Fibroblast of upper back skin (primary cell): ENCODE results near the gene NFIX.

Experiments used
- DNase-seq: peaks from one replicate; pipeline ENCODE4 v3.0.0-alpha.2; 2013

NFIX gene

GRCh38 chr19:13023656-13024055 is 28.4 kb downstream of the NFIX start:
- peak; percentile 64 for DNase-seq

GRCh38 chr19:13024126-13024950 is 29.1 kb downstream of the NFIX start:
- DNase-seq: no peak

- no peak for DNase-seq
These were observed 29.8 kb downstream of the NFIX start for GRCh38 chr19:13024951-13025697.

GRCh38 chr19:13025819-13026456 is 30.7 kb downstream of the NFIX start:
- DNase-seq: no peak

- DNase-seq: no peak
These were observed 31.4 kb downstream of the NFIX start for GRCh38 chr19:13026462-13027370.

- DNase-seq: no peak
These were observed 32.3 kb downstream of the NFIX start for GRCh38 chr19:13027557-13027956.

GRCh38 chr19:13028027-13028426 is 32.8 kb downstream of the NFIX start:
- no peak for DNase-seq

GRCh38 chr19:13029301-13029880 is 34.1 kb downstream of the NFIX start:
- no peak for DNase-seq

- no peak for DNase-seq
These were observed 34.6 kb downstream of the NFIX start for GRCh38 chr19:13029893-13030292.

GRCh38 chr19:13031917-13032623 is 36.8 kb downstream of the NFIX start:
- DNase-seq: peak; percentile 61

GRCh38 chr19:13032837-13033236 is 37.6 kb downstream of the NFIX start:
- DNase-seq: no peak

- no peak for DNase-seq
These were observed 38.0 kb downstream of the NFIX start for GRCh38 chr19:13033244-13033643.

GRCh38 chr19:13033819-13034611 is 38.7 kb downstream of the NFIX start:
- DNase-seq: peak; percentile 73

GRCh38 chr19:13034636-13035035 is 39.4 kb downstream of the NFIX start:
- no peak for DNase-seq

GRCh38 chr19:13035820-13036365 is 40.6 kb downstream of the NFIX start:
- DNase-seq: no peak

GRCh38 chr19:13036366-13036976 is 41.2 kb downstream of the NFIX start:
- peak; percentile 69 for DNase-seq

- DNase-seq: peak; percentile 85
These were observed 41.9 kb downstream of the NFIX start for GRCh38 chr19:13037161-13037560.

GRCh38 chr19:13037731-13038130 is 42.5 kb downstream of the NFIX start:
- no peak for DNase-seq

GRCh38 chr19:13038306-13039210 is 43.3 kb downstream of the NFIX start:
- DNase-seq: no peak
